RPMI7951 (cell line): ENCODE data around the gene ALG9. TPM values are rescaled to one million over a fixed set of nuclear protein-coding genes. Genes with fewer than 3 reads are reported as not detected.
"Not testable (repeated sequence)": the region's sequence is repeated elsewhere in the genome, so short reads cannot be mapped to it uniquely, and the experiment has no call there.

Source experiments
- DNase-seq: peaks from one replicate; pipeline ENCODE4 v3.0.0-alpha.2; 2012; ENCODE audit warnings: low read depth
- total RNA-seq: library from RNA; depleted of rRNA; stranded (reverse); fragments of >200 nt; shearing (Covaris generic); gene quantifications from 2 replicates; pipeline ENCODE4 v1.2.3, GENCODE V29; 2014

ALG9 gene
- total RNA-seq, 1 experiment from 2014 or later, result 33.5 TPM

DNA sequence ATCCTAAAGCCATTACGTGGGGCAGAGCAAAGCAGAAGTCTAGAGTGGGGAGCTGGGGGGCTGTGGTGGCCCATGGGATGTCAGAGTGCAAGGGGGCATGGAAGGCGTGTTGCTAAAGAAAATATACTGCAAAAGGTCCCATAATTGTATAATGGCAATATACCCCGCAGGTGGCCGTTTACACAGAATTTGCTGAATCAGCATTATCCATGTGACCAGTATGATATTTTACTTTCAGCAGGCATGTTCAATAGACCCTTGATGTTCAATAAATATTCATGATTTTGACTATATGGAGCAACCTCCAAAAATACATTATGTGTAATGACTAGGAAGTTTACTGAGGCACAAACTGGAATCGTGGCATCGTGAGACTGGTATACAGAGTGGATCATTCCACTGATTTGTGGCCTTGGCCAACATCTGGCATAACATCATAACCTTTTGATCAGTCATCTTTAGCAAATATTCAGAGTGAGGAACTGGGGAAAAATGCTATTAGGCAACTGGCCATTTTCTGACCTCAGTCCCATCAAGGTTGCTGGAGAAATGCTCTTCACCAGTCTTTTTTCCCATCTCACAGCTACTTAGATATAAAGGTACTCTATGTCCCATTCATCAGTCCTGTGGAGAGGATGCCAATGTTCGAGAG, 75.9 kb downstream of the ALG9 start:
- DNase-seq, result no peak

DNA sequence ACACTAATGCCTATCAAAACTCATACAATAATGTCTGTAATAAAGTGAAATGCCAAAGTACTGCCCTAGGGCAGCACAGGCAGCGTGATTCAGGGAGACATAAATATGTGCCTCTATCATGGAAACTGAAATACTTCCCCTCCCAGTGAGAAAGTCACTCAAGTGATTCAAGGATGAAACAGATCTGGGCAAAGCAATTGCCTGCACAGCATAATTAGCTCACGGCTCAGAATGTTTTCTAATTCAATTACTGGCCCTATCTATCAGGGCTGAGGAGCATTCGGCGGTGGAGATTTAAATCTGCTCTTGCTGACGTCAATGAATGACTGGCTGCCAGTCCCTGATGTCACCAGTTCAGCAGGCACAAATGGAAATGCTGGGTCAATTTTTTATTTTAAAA, 77.5 kb downstream of the ALG9 start:
- DNase-seq, result peak; percentile 73

DNA sequence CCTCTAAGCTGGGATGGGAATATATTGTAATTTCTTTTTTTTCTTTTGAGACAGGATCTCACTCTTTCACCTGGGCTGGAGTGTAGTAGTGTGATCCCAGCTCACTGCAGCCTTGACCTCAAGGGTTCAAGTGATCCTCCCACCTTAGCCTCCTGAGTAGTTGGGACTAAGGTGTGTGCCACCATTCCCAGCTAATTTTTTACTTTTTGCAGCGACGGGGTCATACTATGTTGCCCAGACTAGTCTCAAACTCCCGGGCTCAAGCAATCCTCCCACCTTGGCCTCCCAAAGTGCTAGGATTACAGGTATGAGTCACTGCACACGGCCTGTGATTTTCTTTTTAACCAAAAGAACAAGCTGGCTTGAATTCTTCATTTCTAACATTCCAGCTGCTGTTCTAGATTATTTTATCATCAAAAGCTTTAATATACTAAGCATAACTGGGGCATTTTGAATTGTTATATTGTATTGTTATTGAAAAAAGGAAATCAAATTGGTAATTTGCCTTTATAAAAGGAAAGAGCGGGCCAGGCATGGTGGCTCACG, 78.4 kb downstream of the ALG9 start:
- DNase-seq, result no peak

DNA sequence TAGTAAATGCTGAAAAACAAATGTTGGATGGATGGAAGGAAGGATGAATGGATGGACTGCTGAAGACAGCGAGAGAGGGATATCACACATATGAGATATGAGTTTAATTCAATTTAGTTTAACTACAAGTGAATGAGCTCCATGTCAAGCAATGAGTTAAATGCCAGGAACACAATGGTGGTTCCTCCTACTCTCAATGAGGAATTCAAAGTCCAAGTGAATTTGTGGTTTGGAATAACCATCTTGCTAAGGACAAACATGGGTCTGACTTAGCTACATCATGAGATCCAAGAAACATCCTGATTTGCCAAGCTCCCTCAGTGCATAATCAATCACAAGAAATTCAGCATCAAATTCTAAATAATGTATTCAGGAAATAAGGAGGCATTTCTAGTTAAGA, 79.1 kb downstream of the ALG9 start:
- no peak for DNase-seq

DNA sequence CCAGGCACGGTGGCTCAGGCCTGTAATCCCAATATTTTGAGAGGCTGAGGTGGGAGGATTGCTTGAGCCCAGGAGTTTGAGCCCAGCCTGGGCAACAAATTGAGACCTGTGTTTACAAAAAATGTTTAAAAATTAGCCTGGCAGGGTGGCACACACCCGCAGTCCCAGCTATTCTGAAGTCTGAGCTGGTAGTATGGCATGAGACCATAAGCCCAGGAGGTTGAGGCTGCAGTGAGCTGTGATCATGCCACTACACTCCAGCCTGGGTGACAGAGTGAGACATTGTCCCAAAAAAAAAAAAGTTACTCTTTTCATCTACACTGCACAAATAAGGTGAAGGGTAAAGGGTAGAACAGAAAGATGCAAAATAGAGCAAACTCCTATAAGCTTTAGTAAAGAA, 82.9 kb downstream of the ALG9 start:
- no peak for DNase-seq

DNA sequence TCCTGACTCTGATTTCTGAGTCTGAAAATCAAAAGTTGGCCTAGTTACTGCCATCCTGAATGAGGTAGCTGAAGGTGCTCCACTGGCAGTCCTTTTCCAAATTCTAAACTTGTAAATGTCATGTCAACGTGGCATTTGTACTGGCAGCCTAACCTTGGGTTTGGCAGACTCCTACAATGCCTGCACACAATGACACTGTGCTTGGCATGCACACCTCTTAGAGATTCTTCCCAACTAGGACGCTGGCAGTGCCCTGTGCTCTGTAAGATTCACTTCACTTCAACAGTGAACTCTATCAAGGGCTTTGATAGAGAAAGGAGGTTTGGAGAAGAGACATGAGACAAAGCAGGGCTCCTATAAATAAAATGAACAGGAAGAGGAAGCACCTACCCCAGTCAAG, 83.3 kb downstream of the ALG9 start:
- no peak for DNase-seq

DNA sequence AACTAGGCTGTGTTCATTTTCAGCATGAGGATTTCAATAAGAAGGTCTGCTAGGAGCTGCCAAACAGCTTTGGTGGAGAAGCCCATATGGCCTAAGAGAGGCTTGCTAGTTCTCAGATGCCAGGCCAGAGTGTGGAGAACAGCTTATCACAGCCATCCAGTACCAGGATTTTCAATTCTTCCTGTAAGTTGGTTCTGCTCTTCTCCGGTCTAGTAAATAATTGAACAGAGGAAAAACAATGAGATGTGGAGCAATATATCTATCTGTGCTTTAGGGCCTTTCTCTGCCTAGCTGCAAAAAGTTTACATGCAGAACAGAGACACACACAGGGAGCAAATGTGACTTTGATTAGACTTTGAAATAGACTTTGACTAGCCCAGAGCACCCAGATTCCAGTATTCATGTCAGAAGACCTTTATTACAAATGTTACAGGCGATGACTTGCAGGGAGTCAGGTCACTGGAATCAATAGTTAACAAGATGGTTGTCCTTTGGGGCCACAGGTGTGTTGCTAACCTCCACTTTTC, 85.4 kb downstream of the ALG9 start:
- DNase-seq, result no peak

DNA sequence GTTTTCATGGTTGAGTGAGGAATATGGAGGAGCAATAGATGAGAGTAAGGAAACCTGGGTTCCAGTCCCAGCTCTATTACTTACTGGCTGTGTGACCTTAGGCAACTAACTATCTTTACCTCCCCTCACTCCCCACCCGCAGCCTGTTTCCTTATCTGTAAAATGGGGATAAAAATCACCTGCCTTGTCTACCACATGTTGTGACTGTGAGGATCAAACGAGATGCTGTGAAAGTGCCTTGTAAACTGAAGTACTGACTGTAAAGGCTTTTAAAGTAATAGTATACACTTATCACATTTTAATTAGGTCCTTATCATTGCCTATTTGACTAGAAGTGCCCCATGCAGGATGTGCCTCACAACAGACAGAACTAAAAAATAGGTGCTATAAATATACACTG, 86.3 kb downstream of the ALG9 start:
- no peak for DNase-seq

DNA sequence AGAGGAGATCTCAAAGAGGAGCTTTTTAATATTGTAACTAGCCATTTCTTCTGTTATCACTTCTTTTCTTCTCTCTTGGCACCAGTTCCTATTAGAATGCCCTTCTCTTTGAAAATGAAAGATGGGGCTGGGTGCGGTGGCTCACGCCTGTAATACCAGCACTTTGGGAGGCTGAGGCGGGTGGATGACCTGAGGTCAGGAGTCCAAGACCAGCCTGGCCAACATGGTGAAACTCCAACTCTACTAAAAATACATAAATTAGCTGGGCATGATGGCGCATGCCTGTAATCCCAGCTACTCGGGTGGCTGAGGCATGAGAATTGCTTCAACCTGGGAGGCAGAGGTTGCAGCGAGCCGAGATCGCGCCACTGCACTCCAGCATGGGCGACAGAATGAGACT, 87.1 kb downstream of the ALG9 start:
- not testable (repeated sequence) for DNase-seq

DNA sequence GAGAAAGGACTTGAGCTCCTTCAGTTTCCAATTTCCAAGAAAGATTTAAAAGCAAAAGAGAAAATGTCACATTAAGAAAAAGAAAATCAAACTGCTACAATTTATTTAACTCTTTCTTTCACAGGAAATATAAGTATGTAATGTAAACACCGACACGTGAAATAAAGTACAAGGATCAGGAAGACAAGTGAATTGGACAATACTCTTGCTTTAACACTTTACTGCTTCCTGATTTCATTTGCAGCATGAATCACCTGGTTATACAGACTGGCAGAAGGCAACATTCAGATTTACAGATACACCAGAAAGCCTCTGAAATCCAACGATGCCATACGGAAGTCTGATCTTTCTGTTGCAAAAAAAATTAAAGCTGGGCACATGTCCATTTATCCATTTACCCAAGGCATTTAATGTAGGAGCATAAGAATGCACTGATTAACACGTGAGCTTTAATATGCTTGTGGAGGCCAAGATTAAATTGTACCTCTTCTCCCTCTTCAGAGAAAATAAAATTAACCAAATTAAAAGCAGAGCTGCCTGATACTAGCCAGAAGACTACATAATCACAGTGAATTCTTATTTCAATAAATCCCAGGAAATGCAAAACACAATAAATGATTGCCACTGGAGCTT, 89.2 kb downstream of the ALG9 start:
- DNase-seq, result no peak

DNA sequence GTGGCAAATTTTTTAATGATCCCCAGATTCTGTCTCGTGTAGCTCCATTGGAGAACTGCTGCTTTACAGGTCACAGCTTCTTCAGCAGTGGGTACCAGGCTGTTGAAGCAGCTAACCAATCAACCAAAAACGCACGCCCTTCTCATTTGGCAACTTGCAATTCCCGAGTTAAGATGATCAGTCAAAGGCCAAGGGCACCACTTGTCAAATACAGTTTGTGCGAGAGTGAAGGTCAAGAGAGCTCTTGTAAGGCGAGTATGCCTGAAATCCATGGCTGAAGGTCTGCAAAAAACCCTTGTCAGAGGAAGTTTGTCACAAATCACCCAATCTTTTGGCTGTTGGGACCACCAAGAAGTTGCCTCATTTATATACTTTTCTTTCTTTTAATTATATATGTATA, 92.3 kb downstream of the ALG9 start:
- DNase-seq, result no peak

DNA sequence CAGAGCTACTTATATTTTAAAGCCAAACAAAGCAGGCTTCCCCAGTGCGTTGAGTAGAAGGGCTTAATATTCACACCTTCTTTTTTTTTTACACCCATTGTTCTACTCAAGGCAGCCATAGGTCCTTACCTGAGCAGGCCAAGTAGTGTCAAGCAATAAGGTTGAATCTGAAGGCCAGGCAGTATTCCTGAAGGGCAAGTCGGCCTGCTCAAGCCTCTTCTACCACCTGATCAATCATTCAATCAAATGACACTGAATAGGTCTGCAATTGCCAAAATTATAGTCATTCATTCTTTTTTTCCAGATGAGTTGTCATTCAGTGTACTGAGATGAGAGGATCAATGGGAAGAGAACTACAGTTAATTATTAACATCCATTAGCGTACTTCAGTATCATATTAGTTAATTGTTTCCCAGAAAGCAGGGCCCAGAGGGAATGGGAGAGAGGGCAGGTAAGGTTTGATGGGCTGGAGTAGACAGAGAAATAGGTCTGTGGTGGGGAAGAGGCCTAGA, 93.3 kb downstream of the ALG9 start:
- no peak for DNase-seq

DNA sequence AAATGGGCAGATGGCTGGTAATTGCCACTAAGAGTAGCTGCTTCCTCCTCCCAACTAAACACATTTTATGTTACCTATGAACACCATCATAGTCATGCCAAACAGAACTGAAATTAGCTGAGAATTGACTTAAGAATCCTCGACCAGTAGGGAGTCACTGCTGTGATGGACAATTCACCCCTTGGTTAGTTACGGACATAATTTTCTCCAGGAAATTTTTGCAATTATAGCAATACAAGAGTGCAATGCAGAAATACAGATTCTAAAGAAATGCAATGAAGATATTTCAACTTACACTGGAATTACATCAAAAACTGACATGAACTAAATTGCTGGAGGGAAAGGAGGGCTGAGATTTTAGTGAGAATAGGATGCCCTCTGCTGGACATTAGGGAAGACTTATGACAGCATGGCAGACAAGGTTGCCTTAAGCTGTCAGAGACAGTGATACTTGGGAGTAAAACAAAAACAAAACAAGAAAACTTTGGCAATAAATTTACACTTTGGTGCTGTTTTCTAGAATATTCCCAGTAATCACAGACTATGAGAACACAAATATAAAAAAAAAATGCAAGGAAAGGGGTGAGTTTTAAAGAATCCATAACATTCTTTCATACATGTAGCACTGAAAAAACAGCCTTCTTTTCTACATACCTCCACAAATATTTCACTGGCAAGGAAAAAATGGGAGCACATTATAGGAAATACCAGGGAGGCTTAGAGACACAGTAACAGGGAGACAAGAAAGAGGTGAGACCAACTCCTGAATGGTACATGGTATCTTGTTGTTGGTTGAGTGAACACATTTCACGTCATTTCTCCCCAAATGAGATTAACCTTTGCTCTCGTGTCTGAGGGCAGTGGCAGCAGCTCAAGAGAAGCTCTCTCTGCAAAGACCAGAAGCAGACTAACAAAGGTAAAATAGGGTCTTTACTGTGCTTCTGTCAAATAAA, 94.0 kb downstream of the ALG9 start:
- peak; percentile 77 for DNase-seq

DNA sequence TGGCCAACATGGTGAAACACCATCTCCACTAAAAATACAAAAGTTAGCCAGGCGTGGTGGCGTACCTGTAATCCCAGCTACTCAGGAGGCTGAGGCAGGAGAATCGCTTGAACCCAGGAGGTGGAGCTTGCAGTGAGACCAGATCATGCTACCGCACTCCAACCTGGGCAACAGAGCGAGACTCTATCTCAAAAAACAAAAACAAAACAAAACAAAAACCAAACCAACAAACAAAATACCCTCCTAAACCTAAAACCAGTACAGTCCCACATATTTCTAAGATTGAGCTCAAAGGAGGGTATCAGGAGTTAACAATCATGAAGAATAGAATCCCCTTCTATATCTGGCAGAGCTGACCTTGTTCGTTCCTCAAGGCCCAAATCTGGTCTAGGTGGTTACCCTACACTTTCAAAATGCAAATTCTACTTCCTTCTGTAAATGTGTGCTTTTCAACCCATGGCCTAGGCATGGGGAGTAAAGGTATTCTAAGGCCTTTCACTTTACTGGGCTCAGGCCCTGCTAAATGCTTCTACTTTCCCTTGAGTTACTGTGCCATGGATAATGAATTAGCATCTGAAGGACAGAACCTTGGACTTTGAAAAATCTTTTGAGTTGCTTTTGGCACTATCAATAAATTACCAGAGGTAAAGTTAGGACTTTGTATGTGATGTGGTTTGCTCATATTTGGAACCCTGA, 94.8 kb downstream of the ALG9 start:
- DNase-seq, result no peak

DNA sequence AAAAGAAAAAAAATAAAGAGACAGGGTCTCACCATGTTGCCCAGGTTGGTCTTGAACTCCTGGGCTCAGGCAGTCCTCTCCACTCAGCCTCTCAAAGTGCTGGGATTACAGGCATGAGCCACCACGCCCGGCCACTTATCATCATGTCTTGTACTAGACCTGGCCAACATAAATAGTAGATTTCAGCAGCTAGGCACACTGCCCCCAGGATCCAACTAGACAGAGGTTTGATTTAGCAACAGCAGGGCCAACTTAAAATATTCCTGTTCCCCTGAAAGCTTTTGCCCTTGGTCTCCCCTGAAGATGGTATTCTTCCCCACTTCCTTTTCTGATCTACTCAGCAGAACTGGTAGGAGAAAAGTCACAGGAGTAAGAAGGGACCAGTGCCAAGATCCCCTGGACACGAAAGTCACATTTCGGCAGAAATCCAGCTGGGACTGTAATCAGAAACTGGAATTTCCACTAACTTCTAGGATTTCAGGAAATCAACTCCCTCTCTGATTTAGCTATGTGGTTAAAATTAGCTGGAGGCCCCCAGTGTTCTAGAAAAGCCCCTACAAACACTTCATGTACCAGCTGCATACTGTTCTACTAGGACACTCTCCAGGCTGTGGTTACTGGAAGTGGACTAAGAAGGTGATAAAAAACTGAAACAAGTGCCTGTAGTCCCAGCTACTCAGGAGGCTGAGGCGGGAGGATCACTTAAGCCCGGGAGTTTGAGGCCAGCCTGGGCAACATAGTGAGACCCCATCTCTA, 96.2 kb downstream of the ALG9 start:
- peak; percentile 72 for DNase-seq

DNA sequence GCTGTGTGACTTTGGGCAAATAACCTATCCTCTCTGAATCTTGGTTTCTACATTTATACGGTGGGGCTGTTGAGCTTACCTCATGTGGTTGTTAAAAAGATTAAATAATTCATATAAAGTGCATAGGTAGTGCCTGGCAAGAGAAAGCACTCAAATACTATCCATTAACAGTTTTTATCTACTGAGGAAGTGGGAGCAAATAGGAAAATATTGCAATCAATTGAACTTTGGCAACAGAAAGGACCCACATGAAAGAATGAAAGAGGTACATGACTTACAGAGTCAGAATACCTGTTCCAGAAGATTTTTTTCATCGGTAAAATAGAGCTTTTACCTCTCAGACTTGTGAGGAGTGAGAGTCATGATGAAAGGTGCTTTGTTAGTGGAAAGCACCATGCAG, 98.8 kb downstream of the ALG9 start:
- DNase-seq, result no peak

DNA sequence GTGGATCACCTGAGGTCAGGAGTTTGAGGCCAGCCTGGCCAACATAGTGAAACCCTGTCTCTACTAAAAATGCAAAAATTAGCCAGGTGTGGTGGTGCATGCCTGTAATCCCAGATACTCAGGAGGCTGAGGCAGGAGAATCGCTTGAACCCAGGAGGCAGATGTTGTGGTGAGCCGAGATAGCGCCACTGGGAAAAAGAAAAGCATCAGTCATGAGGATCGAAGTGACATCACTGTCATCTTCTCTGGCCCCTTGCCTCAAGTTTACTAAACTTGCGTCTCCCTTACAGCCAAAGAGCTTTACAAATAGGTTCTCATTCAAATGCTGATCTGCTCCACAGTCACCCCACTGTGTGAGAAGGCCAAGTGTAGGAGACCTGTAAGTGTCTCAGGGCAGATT, 100.2 kb downstream of the ALG9 start:
- not testable (repeated sequence) for DNase-seq

DNA sequence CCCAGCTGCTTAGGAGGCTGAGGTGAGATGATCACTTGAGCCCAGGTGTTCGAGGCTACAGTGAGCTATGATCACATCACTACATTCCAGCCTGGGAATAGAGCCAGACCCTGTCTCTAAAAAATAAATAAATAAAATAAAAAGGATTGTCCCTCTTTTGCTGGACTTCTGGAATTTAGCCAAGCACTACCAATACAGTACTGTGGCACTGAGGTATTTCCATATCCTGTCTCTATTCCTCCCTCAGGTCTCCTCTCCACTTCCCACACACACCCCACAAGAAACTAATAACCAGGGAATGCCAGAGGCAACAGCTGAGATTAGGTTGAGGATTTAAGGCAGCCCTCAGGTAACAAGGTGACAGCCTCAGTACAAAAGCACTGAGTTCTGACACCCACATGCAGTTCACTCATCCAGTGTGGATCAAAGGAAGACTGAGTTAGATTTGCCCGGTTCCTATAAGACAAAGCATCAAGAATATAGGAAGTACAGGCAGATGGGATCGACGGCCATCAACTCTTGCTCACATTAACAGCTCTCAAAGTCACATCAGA, 100.7 kb downstream of the ALG9 start:
- DNase-seq, result no peak

DNA sequence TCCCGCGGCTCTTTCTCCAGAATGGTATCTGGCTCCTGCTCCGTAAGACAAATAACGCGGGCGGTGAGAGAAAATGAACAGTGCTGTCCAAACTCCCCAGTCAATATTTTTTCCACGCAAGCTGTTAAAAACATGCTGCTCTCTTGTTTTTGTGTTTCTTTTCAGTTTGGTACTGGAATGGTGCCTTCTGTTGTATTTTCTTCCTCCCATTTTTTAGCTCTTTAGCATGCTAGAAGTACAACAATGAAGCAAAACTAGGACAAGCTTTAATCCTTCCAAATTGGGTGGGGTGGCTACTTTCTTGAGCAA, 104.6 kb downstream of the ALG9 start:
- no peak for DNase-seq
